ENCODE measurements around the gene ZNF124.

Gene ZNF124

GRCh38 chr1:247111700-247112478 lies 59.9 kb downstream of the ZNF124 start:
- peak; percentile 48 for DNase-seq

DNA sequence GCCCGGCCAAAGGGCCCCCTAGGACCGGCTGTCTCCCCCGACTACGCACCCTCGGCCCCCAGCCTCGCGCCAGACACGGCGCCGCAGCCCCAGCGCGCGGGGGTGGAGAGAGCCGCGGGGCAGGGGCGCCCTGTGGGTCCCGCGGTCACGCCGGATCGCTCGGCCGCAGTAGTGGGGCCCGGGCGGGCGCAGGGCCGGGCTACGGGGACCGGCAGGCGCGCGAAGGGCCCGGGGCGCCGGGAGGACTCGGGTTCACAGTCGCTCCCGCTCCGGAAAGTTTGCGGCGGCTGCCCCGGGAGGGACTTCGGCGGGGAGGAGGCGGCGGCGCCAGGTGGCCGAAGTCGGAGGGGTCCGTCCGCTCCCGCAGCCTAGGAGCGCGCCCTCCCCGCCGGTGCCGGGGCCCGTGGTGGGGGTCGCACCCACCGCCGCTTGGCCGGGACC lies 60.5 kb downstream of the ZNF124 start:
- DNase-seq = peak; percentile 58

DNA sequence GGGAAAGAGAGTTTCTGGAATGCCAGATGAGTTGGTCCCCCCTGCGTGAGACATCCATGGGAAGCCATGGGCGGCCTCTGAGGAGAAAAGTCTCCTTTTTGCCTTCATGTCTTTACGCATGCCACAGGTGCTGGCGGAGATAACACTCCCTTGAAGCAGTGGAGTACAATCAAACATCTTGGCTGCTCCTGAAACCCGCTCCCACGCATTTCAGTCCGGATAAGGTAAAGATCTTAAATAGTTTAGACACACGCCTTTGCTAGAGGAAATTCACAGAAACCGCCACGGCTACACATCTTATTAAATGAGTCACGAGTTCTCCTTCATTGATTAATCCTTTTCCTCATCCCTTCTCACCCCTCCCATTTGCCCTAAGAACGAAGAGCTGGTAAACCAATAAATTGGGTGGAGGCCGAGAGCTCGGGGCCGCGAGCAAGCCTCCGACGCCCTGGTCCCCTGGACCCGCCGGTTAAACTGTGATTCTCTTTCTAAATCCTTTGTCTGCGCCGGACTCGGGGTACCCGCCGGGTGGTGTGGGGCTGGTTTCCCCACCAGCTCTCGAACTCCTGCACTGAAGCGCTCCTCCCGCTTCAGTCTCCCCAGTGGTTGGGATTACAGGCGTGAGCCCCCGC lies 61.1 kb downstream of the ZNF124 start:
- no peak for DNase-seq

DNA sequence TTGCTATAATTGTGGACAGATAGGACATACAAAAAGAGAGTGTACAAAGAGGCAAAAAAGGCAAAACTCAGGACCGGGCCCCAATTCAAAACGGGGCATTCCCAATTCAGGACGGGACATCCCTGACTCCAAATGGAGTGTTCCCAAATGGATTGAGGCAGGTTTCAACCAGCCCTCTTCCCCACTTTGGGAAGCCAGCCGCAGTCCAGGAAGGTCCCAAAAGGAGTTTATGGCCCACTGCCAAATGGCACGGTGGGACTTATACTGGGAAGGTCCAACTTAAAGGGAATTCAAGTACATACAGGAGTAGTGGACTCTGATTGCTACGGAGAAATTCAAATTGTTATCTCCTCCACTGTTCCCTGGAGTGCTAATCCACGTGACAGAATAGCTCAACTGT lies 64.1 kb downstream of the ZNF124 start:
- no peak for DNase-seq

GRCh38 chr1:247105966-247106365 lies 65.9 kb downstream of the ZNF124 start:
- DNase-seq = no peak
